Hematopoietic multipotent progenitor cell treated with erythropoietin and hydrocortisone succinate and interleukin-3 and kit ligand, for 15 days (in vitro differentiated cells): Measurements from ENCODE around the gene CYP2F1.
"Not testable (repeated sequence)": the region's sequence is repeated elsewhere in the genome, so short reads cannot be mapped to it uniquely, and the experiment has no call there.

Source experiments
- DNase-seq: peaks from one replicate; pipeline ENCODE4 v3.0.0-alpha.2; 2015; ENCODE audit warnings: low spot score

CYP2F1 gene

GRCh38 chr19:41127362-41127761, 13.1 kb downstream of the CYP2F1 start:
- DNase-seq, result not testable (repeated sequence)

DNA sequence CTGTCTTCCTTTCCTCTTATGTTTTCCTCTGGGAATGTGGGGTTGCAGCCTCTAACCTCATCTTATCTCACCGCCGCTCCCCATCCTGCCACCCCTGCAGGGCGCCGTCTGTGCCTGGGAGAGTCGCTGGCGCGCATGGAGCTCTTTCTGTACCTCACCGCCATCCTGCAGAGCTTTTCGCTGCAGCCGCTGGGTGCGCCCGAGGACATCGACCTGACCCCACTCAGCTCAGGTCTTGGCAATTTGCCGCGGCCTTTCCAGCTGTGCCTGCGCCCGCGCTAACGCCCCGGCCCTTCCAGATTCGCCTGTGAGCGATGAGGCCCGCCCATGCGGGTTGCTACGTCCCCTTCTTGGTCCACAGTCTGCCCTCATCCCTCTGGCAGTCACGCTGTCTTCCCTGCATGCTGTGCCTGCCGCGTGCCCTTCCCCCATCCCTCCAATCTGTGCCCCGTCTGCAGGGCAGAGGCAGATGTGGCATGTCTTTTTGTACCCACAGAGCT, 13.6 kb downstream of the CYP2F1 start:
- DNase-seq, result peak; percentile 23

DNA sequence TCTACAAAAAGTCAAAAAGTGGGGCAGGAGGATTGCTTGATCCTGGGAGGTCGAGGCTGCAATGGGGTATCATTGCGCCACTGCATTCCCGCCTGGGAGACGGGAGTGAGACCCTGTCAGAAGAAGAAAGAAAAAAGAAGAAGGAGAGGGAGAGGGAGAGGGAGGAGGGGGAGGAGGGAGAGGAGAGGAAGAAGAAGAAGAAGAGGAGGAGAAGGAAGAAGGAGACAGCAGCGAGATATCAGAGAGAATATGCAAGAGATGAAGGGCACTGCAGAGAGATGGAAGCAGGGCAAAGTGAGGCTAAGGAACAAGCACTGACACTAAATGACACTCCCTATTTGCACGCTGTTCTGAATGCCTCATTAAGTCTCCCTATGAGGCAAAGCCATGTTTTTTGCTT, 14.5 kb downstream of the CYP2F1 start:
- DNase-seq, result no peak

GRCh38 chr19:41131186-41131585, 17.0 kb downstream of the CYP2F1 start:
- DNase-seq, result no peak

DNA sequence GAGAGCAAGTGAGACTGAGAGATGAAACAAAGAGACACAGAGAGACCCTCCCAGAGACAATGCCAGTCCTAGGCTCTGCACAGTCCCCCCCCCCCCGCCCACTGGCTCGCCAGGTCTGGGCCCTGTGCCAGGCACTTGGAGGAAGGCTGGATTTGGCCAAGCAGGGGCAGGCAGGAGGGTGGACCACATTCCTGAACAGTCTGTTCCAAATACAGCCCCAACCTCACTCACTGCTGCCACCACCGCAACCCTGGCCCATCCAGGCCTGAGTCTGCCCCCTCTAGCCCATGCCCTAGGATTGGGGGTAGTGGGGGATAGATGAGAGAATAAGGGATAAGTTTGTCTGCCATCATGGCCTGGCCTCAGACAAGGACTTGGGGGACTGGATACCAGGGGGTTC, 19.0 kb downstream of the CYP2F1 start:
- DNase-seq, result no peak

GRCh38 chr19:41134616-41135015, 20.4 kb downstream of the CYP2F1 start:
- DNase-seq, result no peak

DNA sequence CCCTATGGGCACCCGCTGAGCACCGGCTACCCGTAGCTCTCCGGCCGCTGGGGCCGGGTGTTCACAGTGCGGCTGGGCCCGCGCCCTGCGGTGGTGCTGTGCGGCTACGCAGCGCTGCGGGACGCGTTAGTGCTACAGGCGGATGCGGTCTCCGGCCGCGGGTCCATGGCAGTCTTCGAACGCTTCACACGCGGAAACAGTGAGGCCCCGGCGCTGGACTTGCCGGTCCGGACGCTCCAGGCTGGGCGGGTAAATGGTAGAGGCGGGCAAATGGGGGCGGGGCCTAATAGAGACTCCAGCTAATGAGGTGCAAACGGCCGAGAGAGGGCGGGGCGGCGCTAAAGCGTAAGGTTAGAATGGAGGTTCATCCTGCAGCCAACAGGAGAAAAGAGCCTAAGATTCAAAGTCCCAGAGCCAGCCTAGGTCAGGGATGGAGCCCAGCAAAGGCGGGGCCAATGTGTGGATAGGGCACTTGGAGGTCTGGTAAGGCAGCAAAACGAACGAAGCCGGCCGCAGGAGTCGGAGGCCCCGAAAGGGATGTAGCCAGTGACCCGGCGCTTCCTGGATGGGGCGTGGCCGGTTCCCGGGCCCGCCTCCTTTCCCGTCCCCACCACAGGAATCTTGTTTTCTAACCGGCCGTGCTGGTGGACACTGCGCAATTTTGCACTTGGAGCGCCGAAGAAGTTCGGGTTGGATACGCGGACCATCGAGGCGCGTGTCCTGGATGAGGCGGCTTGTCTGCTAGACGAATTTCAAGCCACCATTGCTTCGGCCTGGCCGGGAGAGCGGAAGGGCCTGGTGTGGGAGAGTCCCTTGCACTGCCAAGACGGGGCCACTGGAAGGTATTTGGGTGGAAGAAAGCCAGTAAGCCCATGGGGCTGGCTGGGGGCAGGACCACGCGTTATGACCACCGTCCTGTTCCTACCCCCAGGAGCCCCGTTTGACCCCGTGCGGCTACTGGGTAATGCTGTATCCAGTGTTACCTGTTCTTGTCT, 21.5 kb downstream of the CYP2F1 start:
- peak; percentile 22 for DNase-seq

- no peak for DNase-seq
Measured at GRCh38 chr19:41136636-41137455, 22.6 kb downstream of the CYP2F1 start.

DNA sequence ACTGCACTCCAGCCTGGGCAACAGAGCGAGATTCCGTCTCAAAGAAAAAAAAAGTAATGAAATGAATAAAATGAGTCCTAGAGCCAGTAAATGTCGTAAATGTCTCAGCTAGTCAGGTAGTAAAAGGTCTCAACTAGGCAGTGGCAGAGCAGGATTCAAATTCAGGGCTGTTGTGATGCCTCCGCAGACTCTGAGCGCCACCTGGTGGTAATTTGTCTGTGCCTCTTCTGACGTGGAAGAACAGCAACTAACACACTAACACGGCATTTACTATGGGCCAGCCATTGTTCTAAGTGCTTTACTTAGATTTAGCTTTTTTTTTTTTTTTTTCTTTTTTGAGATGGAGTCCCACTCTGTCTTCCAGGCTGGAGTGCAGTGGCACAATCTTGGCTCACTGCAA, 30.2 kb downstream of the CYP2F1 start:
- DNase-seq, result peak; percentile 79

DNA sequence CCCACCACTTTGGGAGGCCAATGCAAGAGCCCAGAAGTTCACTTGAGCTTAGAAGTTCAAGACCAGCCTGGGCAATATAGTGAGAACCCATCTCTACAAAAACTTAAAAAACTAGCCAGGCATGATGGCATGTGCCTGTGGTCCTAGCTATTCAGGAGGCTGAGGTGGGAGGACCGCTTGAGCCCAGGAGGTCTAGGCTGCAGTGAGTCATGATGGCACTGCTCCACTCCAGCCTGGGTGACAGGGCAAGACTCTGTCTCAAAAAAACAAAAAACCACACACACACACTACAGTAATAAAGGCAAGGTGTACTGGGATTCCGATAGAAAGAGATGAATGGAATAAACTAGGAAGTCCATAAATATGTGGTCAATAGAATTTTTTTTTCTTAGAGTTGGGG, 35.6 kb downstream of the CYP2F1 start:
- no peak for DNase-seq

DNA sequence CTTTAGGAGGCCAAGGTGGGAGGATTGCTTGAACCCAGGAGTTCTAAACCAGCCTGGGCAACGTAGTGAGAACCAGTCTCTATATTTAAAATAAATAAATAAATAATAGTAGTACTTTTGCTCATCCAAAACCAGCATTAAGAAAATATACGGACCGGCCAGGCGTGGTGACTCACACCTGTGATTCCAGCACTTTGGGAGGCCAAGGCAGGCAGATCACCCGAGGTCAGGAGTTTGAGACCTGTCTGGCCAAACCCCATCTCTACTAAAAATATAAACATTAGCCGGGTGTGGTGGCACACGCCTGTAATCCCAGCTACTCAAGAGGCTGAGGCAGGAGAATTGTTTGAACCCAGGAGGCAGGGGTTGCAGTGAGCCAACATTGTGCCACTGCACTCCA, 36.8 kb downstream of the CYP2F1 start:
- not testable (repeated sequence) for DNase-seq

GRCh38 chr19:41154060-41154459, 39.8 kb downstream of the CYP2F1 start:
- no peak for DNase-seq

- no peak for DNase-seq
Measured at GRCh38 chr19:41156207-41156606, 42.0 kb downstream of the CYP2F1 start.

GRCh38 chr19:41159881-41160280, 45.6 kb downstream of the CYP2F1 start:
- DNase-seq, result peak; percentile 27

DNA sequence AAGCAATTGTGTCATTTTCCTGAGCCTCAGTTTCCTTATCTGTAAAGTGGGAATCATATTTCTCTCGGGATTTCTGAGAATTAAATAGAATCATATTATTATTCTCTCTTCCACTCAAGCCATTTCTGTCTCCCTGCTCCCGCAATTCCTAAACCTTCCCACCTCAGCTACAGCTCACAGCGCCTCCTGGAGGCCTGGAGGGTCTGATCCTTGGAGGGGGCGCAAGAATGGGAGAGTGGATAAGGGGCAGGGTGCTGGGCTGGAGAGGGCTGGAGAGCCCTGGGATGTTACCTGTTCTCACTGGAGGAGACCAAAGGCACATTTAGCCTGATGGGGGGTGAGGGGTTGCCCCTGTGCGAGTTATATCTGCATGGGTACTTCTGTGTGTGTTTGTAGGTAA, 47.7 kb downstream of the CYP2F1 start:
- no peak for DNase-seq

- no peak for DNase-seq
Measured at GRCh38 chr19:41166944-41167804, 52.9 kb downstream of the CYP2F1 start.

- no peak for DNase-seq
Measured at GRCh38 chr19:41172297-41173164, 58.3 kb downstream of the CYP2F1 start.

- DNase-seq, result no peak
Measured at GRCh38 chr19:41174297-41174928, 60.2 kb downstream of the CYP2F1 start.

DNA sequence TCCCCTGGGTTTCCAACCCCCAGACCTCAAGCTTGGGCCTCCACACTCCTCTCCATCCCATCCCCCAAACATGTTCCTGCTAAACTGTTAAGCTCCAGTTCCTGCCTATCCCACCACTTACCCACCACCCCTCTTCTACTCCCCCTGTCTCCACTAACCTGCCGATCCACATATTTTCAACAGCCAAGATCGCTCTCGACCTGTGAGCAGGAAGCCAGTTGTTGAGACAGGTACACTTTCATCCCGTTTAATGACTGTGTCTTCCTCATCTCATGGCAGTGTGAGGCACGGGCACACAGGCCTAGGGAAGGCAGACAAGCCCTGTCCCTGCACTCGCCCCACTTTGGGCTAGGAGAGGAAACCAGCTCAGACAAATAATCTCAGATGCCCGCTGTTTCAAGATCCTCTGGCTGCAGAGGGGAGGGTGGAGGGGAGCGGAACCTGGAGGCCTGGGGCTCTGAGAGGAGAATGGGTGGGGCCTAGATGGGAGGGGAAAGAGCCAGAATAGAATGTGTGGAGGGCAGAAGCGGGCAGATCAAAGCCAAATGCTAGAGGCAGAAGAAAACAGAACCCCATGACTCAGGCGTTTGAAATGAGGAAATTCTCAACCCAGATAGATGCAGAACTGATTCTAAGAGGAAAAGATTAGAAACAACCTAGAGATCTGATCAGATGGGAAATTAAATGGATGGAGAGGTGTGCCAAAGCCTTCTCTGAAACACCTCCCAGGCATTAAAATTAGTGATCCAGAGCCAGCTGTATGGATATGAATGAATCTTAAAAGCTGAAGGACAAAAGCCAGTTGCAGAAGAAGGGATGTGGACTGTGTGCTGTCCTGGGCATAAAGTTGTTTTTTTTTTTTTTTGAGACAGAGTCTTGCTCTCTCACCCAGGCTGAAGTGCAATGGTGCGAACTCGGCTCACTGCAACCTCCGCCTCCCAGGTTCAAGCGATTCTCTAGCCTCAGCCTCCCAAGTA, 61.9 kb downstream of the CYP2F1 start:
- DNase-seq, result no peak
